Left renal cortex interstitium (tissue), 4 donors: Measurements from ENCODE around the gene CXCL10. TPM values are rescaled to one million over a fixed set of nuclear protein-coding genes. Genes with fewer than 3 reads are reported as not detected.
A peak's percentile ranks its signal among the peaks of the same experiment; 100 is the strongest.

Experiments used
- DNase-seq, 4 donors: peaks; one replicate each; pipeline ENCODE4 v3.0.0-alpha.2; 2013; ENCODE audit warnings: low read depth in 4 of 4, low spot score in 2 of 4, missing footprints in 1 of 4
- polyA plus RNA-seq, 4 donors: library from polyadenylated mRNA; unstranded; fragments of 120-200 nt; gene quantifications; one replicate each; pipeline ENCODE4 v1.2.1, GENCODE V29; 2013; ENCODE audit not compliant: insufficient read length in 4 of 4

CXCL10 gene
- polyA plus RNA-seq, 4 donors = 3.9 to 6.7 (median 5.2) TPM

GRCh38 chr4:75997081-75997480, 26.2 kb downstream of the CXCL10 start:
- DNase-seq = no peak

- peak in 2 of 4 donors; percentile 20 to 27 for DNase-seq
Observed at GRCh38 chr4:75995727-75996126, 27.6 kb downstream of the CXCL10 start.

GRCh38 chr4:75992462-75992861, 30.8 kb downstream of the CXCL10 start:
- no peak for DNase-seq

GRCh38 chr4:75989846-75990528, 33.3 kb downstream of the CXCL10 start:
- no peak for DNase-seq

- DNase-seq = no peak
Observed at GRCh38 chr4:75985116-75985515, 38.2 kb downstream of the CXCL10 start.

- DNase-seq = no peak
Observed at GRCh38 chr4:75980576-75980975, 42.7 kb downstream of the CXCL10 start.

GRCh38 chr4:75976177-75976576, 47.1 kb downstream of the CXCL10 start:
- DNase-seq = no peak

- DNase-seq = peak in 2 of 4 donors; percentile 3 to 6
Observed at GRCh38 chr4:75973766-75974165, 49.5 kb downstream of the CXCL10 start.

Other genes with a start within 250 kb of the CXCL10 start
- gene PPEF2, start 121.0 kb downstream of the CXCL10 start, polyA plus RNA-seq = under 1 TPM in 2 of 4 donors, not detected in 2; 0.25 to 0.56 TPM
- 10 to 100 TPM; 13.4 to 16.3 (median 13.9) TPM for gene NAAA, start 82.5 kb downstream of the CXCL10 start, polyA plus RNA-seq
- gene SDAD1, start 32.6 kb downstream of the CXCL10 start, polyA plus RNA-seq = 10 to 100 TPM; 39.2 to 51.4 (median 45.4) TPM
- gene CXCL9, start 16.0 kb downstream of the CXCL10 start, polyA plus RNA-seq = under 1 TPM; 0.07 to 0.13 (median 0.10) TPM
- gene CXCL11, start 12.6 kb upstream of the CXCL10 start, polyA plus RNA-seq = under 1 TPM; 0.17 to 0.38 (median 0.29) TPM
- gene ART3, start 51.2 kb upstream of the CXCL10 start, polyA plus RNA-seq = under 1 TPM; 0.35 to 0.82 (median 0.50) TPM
- 10 to 100 TPM; 61.7 to 97.9 (median 78.8) TPM for gene NUP54, start 124.9 kb upstream of the CXCL10 start, polyA plus RNA-seq
- gene SCARB2, start 190.3 kb upstream of the CXCL10 start, polyA plus RNA-seq = 100 to 1,000 TPM; 141 to 195 (median 170) TPM
- 10 to 100 TPM in 1 of 4 donors, 1 to 10 TPM in 3; 6.0 to 10.2 (median 7.9) TPM for gene FAM47E, start 228.2 kb upstream of the CXCL10 start, polyA plus RNA-seq